Endothelial cell of umbilical vein (primary cell): ENCODE measurements around the gene XRN1. TPM values are rescaled to one million over a fixed set of nuclear protein-coding genes. Genes with fewer than 3 reads are reported as not detected.
"Not testable (repeated sequence)": the region's sequence is repeated elsewhere in the genome, so short reads cannot be mapped to it uniquely, and the experiment has no call there.

Experiments used
- BruUV-seq: library from RNA; stranded (reverse); fragments of 400-500 nt; replicated peaks from 2 replicates; lab custom pipeline; 2021; lab: Mats Ljungman, UMichigan
- CTCF ChIA-PET: fragments of 300-600, 350-600 bp; sonication (Branson Sonifier 250); formaldehyde crosslinking; loops from one replicate; lab custom pipeline; 2021; ENCODE audit warnings: antibody characterized with exemption, inconsistent platforms; lab: Charles Lee
- POLR2A ChIA-PET: fragments of 300-600, 350-600 bp; sonication (Branson Sonifier 250); formaldehyde crosslinking; loops from one replicate; lab custom pipeline; 2021; ENCODE audit warnings: antibody characterized with exemption, inconsistent platforms; lab: Charles Lee
- DNase-seq: peaks from one replicate; pipeline ENCODE4 v3.0.0-alpha.2; 2011; ENCODE audit warnings: low read depth, low spot score
- FAIRE-seq: peaks from 2 replicates; lab custom pipeline; 2011; peaks lifted over from hg19 to GRCh38; lab: Jason Lieb, UNC
- H2AFZ ChIP-seq: 2 replicates; pipeline ENCODE4 v1.6.0; 2012; ENCODE audit warnings: low read depth, low read length, control low read depth, inconsistent platforms
- H3K27ac ChIP-seq: 2 replicates; pipeline ENCODE4 v1.5.1; 2011; ENCODE audit warnings: low read depth, mild to moderate bottlenecking, control low read depth, low read length, moderate library complexity; ENCODE audit not compliant: insufficient read depth
- H3K27me3 ChIP-seq, 2 experiments: 2 replicates each; pipeline versions ENCODE4 v1.6.0 to v1.6.1; 2011; ENCODE audit warnings: low read length in 2 of 2, mixed read lengths in 1 of 2; ENCODE audit not compliant: control insufficient read depth in 2 of 2, insufficient read depth in 2 of 2
- H3K36me3 ChIP-seq, 2 experiments: 2 replicates in 1 of 2; 3 replicates in 1 of 2; pipeline ENCODE4 v1.5.1; 2011; ENCODE audit warnings: low read length in 2 of 2, mild to moderate bottlenecking in 1 of 2, moderate library complexity in 1 of 2; ENCODE audit not compliant: control insufficient read depth in 2 of 2, insufficient read depth in 2 of 2; ENCODE audit errors: extremely low read depth in 1 of 2
- H3K4me1 ChIP-seq: 3 replicates; pipeline ENCODE4 v1.5.1; 2011; ENCODE audit warnings: mild to moderate bottlenecking, low read length; ENCODE audit not compliant: control insufficient read depth, insufficient read depth; ENCODE audit errors: extremely low read depth
- H3K4me2 ChIP-seq: 2 replicates; pipeline ENCODE4 v1.6.1; 2011; ENCODE audit warnings: low read length, control low read depth, mixed read lengths; ENCODE audit not compliant: insufficient read depth
- H3K4me3 ChIP-seq, 3 experiments: fragments of 200-600 bp in 1 of 3; sonication (generic), shearing (Covaris generic) in 1 of 3; replicated peaks in 1 of 3; 2 replicates each; pipeline ENCODE4 v1.5.1; 2011 to 2016; ENCODE audit warnings: control low read depth in 3 of 3, low read length in 3 of 3, mild to moderate bottlenecking in 2 of 3, inconsistent platforms in 1 of 3, low read depth in 1 of 3, moderate library complexity in 1 of 3; ENCODE audit not compliant: insufficient read depth in 1 of 3
- H3K79me2 ChIP-seq: 2 replicates; pipeline ENCODE4 v1.6.0; 2012; ENCODE audit warnings: low read length, inconsistent platforms; ENCODE audit not compliant: control insufficient read depth, insufficient read depth
- H3K9ac ChIP-seq: replicated peaks from 2 replicates; pipeline ENCODE3; 2011; ENCODE audit warnings: low read length, control low read depth; ENCODE audit not compliant: insufficient read depth; ENCODE audit errors: extremely low read depth
- H3K9me1 ChIP-seq: replicated peaks from 3 replicates; pipeline ENCODE4 v1.6.0; 2011; ENCODE audit warnings: mild to moderate bottlenecking, low read length; ENCODE audit not compliant: control insufficient read depth, insufficient read depth; ENCODE audit errors: extremely low read depth
- H3K9me3 ChIP-seq: replicated peaks from 2 replicates; pipeline ENCODE4 v1.5.1; 2012; ENCODE audit warnings: low read length, inconsistent platforms; ENCODE audit not compliant: control insufficient read depth, insufficient read depth
- H4K20me1 ChIP-seq: replicated peaks from 2 replicates; pipeline ENCODE3; 2011; ENCODE audit warnings: mild to moderate bottlenecking, low read length; ENCODE audit not compliant: control insufficient read depth, insufficient read depth; ENCODE audit errors: extremely low read depth
- EZH2 ChIP-seq: IDR thresholded peaks from 2 replicates; pipeline ENCODE4 v1.6.1; 2012; ENCODE audit warnings: borderline replicate concordance, low read depth, mild to moderate bottlenecking, moderate library complexity, low read length, inconsistent platforms; ENCODE audit not compliant: severe bottlenecking
- FOS ChIP-seq: IDR thresholded peaks from 2 replicates; pipeline ENCODE4 v1.6.1; 2011; ENCODE audit warnings: mild to moderate bottlenecking, low read length, moderate library complexity, borderline replicate concordance; ENCODE audit not compliant: insufficient read depth
- GATA2 ChIP-seq: IDR thresholded peaks from 2 replicates; pipeline ENCODE4 v1.7.0; 2011; ENCODE audit warnings: low read depth, mild to moderate bottlenecking, moderate library complexity, mixed read lengths, low read length; ENCODE audit not compliant: insufficient read length, insufficient read depth
- JUN ChIP-seq: IDR thresholded peaks from 2 replicates; pipeline ENCODE4 v1.6.1; 2011; ENCODE audit warnings: borderline replicate concordance, low read depth; ENCODE audit not compliant: insufficient read length, insufficient read depth
- MYC ChIP-seq: IDR thresholded peaks from one replicate; pipeline ENCODE4 v1.6.1; 2011; ENCODE audit warnings: mild to moderate bottlenecking, low read depth, low read length
- POLR2A ChIP-seq: IDR thresholded peaks from 2 replicates; pipeline ENCODE4 v1.6.1; 2012; ENCODE audit warnings: low read depth, mild to moderate bottlenecking, control low read depth, low read length
- POLR2AphosphoS5 ChIP-seq: IDR thresholded peaks from 2 replicates; pipeline ENCODE4 v1.6.1; 2012; ENCODE audit warnings: low read depth, mild to moderate bottlenecking, control low read depth, low read length, moderate library complexity; ENCODE audit not compliant: insufficient read depth
- dilution Hi-C: fragments of 300-500 bp; cut with MboI; formaldehyde crosslinking; loops from one replicate; pipeline ENCODE4 v1.15.0; 2019; ENCODE audit warnings: low sequenced_read_pairs; ENCODE audit not compliant: extremely low pct_ligation_motif_present
- intact Hi-C: fragments of 100-400 bp; cut with micrococcal nuclease; formaldehyde crosslinking; loops from one replicate; pipeline ENCODE4 v1.10.0; 2022
- polyA plus RNA-seq, 4 experiments: library from polyadenylated mRNA; depleted of rRNA in 3 of 4; stranded (reverse) in 3 of 4; unstranded in 1 of 4; fragments of >200 nt; gene quantifications; 2 replicates each; pipeline versions ENCODE4 v1.2.1 to v1.2.3, GENCODE V29; 2011 to 2012; ENCODE audit warnings: missing spikeins in 1 of 4
- total RNA-seq: library from RNA; stranded (reverse); gene quantifications from 2 replicates; pipeline ENCODE4 v1.2.3, GENCODE V29; 2021
- TF ChIP-seq, protein P1 (sequence below): IDR thresholded peaks from 2 replicates; pipeline ENCODE4 v1.6.1; 2011; ENCODE audit not compliant: insufficient read depth, insufficient read length
- TF ChIP-seq, protein P2 (sequence below), 2 donors: IDR thresholded peaks; 1 replicate in 1 of 2; 2 replicates in 1 of 2; pipeline ENCODE4 v1.5.1; 2011; ENCODE audit warnings: low read length in 2 of 2, mild to moderate bottlenecking in 2 of 2, moderate library complexity in 2 of 2, control low read depth in 1 of 2, inconsistent platforms in 1 of 2, low read depth in 1 of 2; ENCODE audit not compliant: insufficient read depth in 1 of 2; ENCODE audit errors: extremely low read depth in 1 of 2

XRN1 gene
- total and polyA plus RNA-seq, 2 donors (not counting 3 experiments of a cell fraction or from before 2014, with no cell fraction given), result 4.4 to 40.0 TPM

DNA sequence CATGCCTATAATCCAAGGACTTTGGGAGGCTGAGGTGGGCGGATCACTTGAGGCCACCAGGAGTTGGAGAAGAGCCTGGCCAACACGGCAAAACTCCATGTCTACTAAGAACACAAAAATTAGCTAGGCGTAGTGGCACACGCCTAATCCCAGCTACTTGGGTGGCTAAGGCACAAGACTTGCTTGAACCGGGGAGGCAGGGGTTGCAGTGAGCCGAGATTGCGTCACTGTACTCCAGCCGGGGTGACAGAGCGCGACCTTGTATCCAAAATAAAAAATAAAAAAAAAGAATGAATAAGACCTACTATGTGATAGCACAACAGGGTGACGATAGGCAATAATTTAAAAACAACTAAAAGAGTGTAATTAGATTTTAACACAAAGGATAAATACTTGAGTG is 3.5 kb downstream of the XRN1 start:
- no peak for DNase-seq
- Histone ChIP-seq H3K4me2 (no peak overlapping the region), H3K9me1 (no peaks in the 10 kb centered on the region), H3K27me3 (no peaks in the 10 kb centered on the region), H4K20me1 (no peaks in the 10 kb centered on the region), H3K4me3 (no peak overlapping the region), H3K9ac (no peak overlapping the region), H3K36me3 (no peaks in the 10 kb centered on the region), H3K9me3 (no peaks in the 10 kb centered on the region), H2AFZ (no peak overlapping the region), H3K27ac (no peak overlapping the region), H3K79me2 (peaks cover 54% of the 10 kb centered on the region), H3K4me1 (peaks cover 20% of the 10 kb centered on the region)
- no peak for FAIRE-seq
- no peak for TF ChIP-seq MYC
- no peak for TF ChIP-seq JUN
- TF ChIP-seq, protein P1, sequence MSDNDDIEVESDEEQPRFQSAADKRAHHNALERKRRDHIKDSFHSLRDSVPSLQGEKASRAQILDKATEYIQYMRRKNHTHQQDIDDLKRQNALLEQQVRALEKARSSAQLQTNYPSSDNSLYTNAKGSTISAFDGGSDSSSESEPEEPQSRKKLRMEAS, result no peak
- TF ChIP-seq, protein P2, sequence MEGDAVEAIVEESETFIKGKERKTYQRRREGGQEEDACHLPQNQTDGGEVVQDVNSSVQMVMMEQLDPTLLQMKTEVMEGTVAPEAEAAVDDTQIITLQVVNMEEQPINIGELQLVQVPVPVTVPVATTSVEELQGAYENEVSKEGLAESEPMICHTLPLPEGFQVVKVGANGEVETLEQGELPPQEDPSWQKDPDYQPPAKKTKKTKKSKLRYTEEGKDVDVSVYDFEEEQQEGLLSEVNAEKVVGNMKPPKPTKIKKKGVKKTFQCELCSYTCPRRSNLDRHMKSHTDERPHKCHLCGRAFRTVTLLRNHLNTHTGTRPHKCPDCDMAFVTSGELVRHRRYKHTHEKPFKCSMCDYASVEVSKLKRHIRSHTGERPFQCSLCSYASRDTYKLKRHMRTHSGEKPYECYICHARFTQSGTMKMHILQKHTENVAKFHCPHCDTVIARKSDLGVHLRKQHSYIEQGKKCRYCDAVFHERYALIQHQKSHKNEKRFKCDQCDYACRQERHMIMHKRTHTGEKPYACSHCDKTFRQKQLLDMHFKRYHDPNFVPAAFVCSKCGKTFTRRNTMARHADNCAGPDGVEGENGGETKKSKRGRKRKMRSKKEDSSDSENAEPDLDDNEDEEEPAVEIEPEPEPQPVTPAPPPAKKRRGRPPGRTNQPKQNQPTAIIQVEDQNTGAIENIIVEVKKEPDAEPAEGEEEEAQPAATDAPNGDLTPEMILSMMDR (IDR thresholded peaks at IDR 0.05; ENCODE audit: extremely low read depth in 1 of 2, insufficient read depth in 1 of 2, low read depth in 1 of 2, low read length in 2 of 2), result no peak
- TF ChIP-seq GATA2, result no peak
- no peak for TF ChIP-seq EZH2
- no peak for TF ChIP-seq POLR2AphosphoS5
- no peak for TF ChIP-seq POLR2A
- no peak for TF ChIP-seq FOS
- dilution Hi-C loops (no loop called here), intact Hi-C loops (loop anchor here (10.0 kb wide), 1 partner anchor 560 kb away; the partner anchor contains the start of gene U2SURP)
- ChIA-PET CTCF (no interaction called here), POLR2A (no interaction called here)
- no TSS peak for BruUV-seq

DNA sequence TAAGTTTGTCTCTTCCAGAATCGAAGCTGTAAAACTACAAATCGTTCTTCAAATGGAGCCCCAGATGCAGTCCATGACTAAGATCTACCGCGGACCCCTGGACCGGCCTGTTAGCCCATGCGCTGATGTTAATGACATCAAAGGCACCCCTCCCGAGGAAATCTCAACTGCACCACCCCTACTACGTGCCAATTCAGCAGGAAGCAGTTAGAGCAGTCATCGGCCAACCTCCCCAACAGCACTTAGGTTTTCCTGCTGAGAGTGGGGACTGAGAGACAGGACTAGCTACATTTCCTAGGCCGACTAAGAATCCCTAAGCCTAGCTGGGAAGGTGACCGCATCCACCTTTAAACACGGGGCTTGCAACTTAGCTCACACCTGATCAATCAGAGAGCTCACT is 4.8 kb downstream of the XRN1 start:
- H3K9me1 ChIP-seq, H3K27me3 ChIP-seq, H3K4me2 ChIP-seq, CTCF ChIA-PET, H4K20me1 ChIP-seq, H3K9ac ChIP-seq, H3K4me3 ChIP-seq, POLR2A ChIA-PET, BruUV-seq, H3K27ac ChIP-seq, FAIRE-seq, dilution Hi-C loops, H3K36me3 ChIP-seq, DNase-seq, H3K9me3 ChIP-seq, H2AFZ ChIP-seq: not testable (repeated sequence)
- H3K79me2 ChIP-seq, result peaks cover 58% of the 10 kb centered on the region
- intact Hi-C loops, result loop anchor here (10.0 kb wide), 1 partner anchor 562 kb away; the partner anchor contains the start of gene U2SURP
- H3K4me1 ChIP-seq, result peaks cover 14% of the 10 kb centered on the region
